Activated CD8-positive, alpha-beta memory T cell treated with anti-CD3 and anti-CD28 coated beads for 1 hour (primary cell): ENCODE data around the gene ZNF688.
"Not testable (repeated sequence)": the region's sequence is repeated elsewhere in the genome, so short reads cannot be mapped to it uniquely, and the experiment has no call there.

Experiments
- DNase-seq, 2 donors: peaks; one replicate each; pipeline ENCODE4 v3.0.0-alpha.2; 2020; ENCODE audit warnings: low read depth in 1 of 2; ENCODE audit errors: extremely low read depth in 1 of 2

The ZNF688 gene

DNA sequence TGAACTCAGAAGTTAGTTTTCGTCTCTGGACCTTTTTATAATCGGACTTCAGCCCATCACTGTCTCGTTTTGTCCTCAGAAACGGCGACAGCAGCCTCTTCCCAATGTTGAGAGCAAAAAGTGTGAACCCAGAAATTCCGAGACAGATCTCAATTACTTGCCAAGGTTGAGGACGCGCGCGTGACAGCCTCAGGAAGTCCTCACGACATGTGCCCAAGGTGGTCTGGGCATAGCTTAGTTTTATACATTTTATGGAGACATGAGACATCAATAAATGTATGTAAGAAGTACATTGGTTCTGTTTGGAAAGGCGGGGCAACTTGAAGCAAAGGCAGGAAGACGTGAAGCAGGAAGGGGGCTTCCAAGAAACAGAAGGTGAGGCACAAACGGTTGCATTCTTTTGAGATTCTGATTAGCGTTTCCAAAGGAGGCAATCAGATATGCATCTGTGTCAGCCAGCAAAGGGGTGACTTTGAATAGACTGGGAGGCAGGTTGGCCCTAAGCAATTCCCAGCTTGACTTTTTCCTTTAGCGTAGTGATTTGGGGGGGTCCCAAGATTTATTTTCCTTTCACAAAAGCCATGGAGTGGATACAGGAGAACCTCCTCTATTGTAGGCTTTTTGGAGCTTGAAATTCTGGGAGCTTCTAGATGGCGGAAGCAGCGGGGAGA, 36.3 kb downstream of the ZNF688 start:
- DNase-seq: no peak

- DNase-seq: peak; percentile 74 to 87
Measured at GRCh38 chr16:30534368-30535105, 37.0 kb downstream of the ZNF688 start, which contains the start of gene ZNF747. Gene ZNF747, minus strand, starts transcription at chr16:30534858. Its CDS starts 179 bp downstream, at chr16:30534679.

DNA sequence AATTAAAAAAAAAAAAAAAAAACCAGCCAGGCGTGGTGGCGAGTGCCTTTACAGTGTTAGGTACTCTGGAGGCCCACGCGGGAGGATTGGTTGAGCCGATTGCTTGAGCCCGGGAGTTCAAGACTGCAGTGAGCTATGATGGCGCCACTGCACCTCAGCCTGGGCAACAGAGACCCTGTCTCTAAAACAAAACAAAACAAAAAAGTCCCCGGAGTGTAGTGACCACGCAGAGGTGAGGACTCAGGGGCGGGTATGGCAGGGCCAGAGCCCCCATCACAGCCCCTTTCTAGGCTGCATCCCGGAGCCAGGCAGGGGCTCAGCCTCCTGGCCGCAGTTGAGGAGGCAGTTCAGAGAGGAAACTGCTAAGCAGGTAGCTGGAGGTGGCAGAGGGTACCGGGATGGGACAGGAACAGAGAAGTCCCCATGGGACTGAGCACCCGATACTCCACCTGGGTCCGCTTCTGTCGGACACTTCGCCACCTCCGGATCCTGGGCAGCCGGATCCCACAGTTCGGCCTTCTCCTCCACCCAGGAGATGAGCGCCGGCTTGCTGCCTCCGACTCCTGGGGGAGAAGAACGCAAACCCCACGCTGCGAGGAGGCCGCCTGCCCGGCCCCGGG, 37.7 kb downstream of the ZNF688 start:
- DNase-seq: no peak

DNA sequence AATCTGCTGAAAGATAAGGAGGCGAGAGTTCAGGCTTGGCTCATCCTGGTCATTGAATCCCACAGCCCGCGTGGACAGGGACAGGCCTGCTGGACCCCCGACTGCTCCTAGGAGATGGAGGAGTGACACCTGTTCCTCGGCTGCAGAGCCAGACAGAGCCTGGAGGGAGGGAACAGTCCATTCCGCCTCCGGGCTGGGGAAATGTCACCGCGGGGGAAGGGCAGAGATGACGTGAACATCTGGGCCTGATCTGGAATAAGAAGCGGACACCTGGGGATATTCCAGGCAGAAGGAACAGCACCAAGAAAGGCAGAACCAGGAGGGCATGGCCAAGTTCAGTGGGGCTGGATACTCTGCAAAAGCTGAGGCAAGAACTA, 38.4 kb downstream of the ZNF688 start:
- no peak for DNase-seq

DNA sequence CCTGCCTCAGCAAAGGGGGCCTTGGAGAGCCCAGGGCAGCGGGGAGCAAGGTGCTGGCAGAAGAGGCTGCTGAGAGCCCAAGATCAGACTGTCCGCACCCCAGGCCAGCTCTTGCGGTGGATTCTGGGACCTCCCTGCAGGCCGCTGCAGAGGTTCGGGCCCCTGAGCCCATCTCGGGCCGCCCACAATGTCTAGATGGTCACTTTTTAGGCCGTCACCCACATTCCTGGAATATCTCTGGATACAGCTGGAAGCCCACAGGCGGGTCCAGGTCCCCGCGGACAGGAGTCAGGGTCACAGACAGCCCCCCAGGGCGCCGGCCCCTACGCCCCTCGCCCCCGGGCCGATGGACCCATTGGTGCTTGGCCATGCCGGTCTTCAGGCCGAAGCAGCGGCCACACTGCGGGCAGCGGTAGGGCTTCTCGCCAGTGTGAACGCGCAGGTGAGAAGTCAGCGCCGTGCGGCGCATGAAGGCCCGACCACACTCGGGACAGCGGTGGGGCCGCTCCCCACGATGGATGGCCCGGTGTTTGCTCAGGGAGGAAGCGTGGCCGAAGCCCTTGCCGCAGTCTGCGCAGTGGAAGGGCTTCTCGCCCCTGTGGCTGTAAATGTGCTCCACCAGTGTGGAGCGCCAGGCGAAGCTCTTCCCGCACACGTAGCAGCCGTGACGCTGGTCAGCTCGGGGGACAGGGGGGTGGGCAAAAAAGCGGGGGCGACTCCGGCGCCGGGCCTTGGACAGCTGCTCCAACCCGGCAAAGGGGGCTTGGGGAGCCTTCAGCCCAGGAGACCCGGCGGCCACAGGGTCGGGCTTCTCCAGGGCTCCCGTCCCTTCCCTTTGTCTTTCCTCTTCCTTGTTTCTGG, 39.0 kb downstream of the ZNF688 start:
- no peak for DNase-seq

DNA sequence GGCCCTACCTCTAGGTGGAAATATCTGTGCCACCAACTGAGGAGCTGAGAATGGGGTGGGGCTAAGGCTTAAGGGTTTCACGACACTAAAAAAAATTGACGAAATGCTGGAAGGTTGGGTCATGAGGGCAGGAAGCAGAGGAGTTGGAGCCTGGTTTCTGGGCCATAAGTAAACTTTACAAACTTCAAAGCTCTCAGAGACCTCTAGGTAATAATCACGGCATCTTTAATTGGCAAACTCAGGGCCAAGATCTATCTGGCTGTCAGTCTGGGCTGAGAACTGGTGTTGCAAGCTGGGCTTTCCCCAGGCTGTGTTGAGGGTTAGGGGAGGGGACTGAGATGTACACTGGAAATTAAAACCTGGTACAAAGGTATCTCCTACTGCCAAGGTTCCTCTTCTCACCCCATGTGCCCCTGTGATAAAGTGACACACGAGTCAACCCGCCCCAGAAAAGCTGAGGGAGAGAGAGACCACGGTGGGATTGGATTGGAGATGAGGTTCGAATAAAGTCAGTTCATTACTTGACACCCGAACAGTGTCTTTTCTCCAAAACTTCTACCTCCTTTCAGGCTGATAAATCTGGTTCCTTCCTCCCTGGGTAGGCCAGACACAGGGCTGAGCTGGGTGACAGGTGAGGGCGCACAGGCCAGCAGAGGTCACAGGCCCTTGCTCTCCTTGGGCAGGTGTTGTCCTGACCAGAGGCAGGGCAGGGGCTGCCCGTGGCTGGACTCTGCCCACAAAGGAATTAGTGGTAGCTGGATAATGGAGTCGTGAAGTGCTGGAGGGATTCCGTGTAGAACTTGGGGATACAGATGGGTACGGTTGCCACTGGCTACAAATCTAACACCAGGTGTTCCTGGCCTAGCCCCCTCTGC, 41.1 kb downstream of the ZNF688 start:
- no peak for DNase-seq

- DNase-seq: no peak
Measured at GRCh38 chr16:30528799-30529457, 42.6 kb downstream of the ZNF688 start.

DNA sequence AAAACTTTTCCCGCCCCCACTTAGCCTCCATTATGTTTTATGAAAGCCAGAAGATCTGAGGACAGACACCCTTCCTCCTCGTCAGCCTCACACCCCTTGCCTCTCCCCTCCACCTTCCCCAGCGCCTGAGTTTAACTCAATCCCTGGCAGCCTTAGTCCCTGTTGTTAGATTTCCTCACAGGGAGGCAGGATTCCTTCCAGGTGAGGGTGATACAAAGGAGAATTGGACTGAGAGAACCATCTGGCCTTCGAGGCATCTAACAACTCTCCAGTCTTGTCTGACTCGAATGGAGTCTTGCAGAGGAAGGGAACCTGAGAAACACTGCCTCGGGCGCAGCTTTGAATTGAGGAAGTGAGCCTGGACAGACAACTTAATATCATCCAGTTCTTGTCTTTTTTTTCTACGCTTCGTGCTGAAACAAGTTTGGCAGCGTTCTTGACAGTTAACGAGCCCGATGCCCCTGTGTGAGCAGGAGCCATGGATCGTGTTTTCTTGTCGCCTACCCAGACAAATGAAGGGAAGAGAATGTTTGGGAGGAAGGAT, 43.8 kb downstream of the ZNF688 start:
- no peak for DNase-seq

- peak; percentile 62 to 78 for DNase-seq
Measured at GRCh38 chr16:30526823-30527634, 44.5 kb downstream of the ZNF688 start.

DNA sequence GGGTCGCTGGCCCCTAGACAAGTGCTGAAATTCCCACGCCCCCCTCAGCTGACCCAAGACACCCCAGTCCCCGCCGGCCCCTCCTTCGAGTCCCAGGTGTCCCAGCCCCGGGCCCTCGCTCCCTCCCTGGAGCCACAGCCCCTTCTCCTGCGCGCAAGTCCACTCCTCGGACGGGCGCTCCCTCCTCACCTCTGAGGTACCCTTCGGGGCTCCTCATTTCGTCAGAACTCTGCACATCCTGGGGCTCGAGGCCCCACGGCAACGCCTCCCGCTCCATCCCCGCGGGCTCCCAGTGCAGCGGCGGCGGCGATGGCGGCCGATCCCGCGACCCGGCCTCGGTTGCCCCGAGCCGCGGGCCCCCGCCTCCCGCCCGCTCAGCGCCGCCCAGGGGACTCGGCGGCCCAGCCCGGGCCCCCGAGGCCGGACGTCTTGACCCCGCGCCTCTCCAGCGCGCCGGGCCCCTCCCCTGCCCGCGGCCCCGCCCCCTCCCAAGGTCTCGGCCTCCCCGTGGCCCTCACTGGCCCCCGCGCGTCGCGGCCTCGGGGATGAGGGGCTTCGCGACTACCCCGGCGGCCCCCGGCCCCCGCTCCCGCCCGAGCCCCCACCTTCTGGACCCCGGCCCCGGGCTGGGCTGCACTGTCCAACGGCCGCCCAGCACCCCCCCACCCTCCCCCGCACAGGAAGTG, 45.2 kb downstream of the ZNF688 start, which contains the start of gene ZNF768:
Gene ZNF768, minus strand, starts transcription at position 430 of the 686 bp plus-strand sequence. Its CDS starts 153 bp downstream, at position 277.
- no peak for DNase-seq

GRCh38 chr16:30525844-30526136, 45.7 kb downstream of the ZNF688 start:
- DNase-seq: no peak

GRCh38 chr16:30524575-30525568, 46.6 kb downstream of the ZNF688 start:
- no peak for DNase-seq

- DNase-seq: no peak
Measured at GRCh38 chr16:30523768-30524574, 47.5 kb downstream of the ZNF688 start.

GRCh38 chr16:30522702-30523463, 48.6 kb downstream of the ZNF688 start:
- DNase-seq: not testable (repeated sequence)
